GM12874 (cell line): ENCODE results near the gene LRRC15.

Experiments used
- CTCF ChIP-seq: IDR thresholded peaks from 2 replicates; pipeline ENCODE4 v1.5.1; 2011; ENCODE audit warnings: low read depth, mild to moderate bottlenecking, control low read depth, low read length, moderate library complexity; ENCODE audit not compliant: insufficient read depth

LRRC15 gene

GRCh38 chr3:194310060-194310835 lies 59.3 kb downstream of the LRRC15 start:
- no peak for TF ChIP-seq CTCF

- TF ChIP-seq CTCF = no peak
These were observed 60.7 kb downstream of the LRRC15 start for GRCh38 chr3:194308601-194309449.

- TF ChIP-seq CTCF = no peak
These were observed 61.7 kb downstream of the LRRC15 start for GRCh38 chr3:194307849-194308248.

- TF ChIP-seq CTCF = no peak
These were observed 62.5 kb downstream of the LRRC15 start for GRCh38 chr3:194306771-194307640.

- no peak for TF ChIP-seq CTCF
These were observed 63.3 kb downstream of the LRRC15 start for GRCh38 chr3:194306109-194306686.

GRCh38 chr3:194305356-194306108 lies 64.0 kb downstream of the LRRC15 start:
- no peak for TF ChIP-seq CTCF
